Vagina (tissue), 2 donors: ENCODE results near the gene REXO1.

Experiments
- POLR2A ChIP-seq, 2 donors: fragments of 450-650 bp; IDR thresholded peaks; one replicate each; pipeline ENCODE4 v1.6.1; 2017; ENCODE audit warnings: antibody characterized with exemption in 2 of 2, mild to moderate bottlenecking in 2 of 2, moderate library complexity in 2 of 2
- TF ChIP-seq, protein P1 (sequence below), 3 experiments: fragments of 450-650 bp in 2 of 3; fragments of 200-600 bp in 1 of 3; sonication (generic) in 1 of 3; IDR thresholded peaks; one replicate each; pipeline ENCODE4 v1.5.1; 2017 to 2019; ENCODE audit warnings: antibody characterized with exemption in 3 of 3, mild to moderate bottlenecking in 2 of 3, moderate library complexity in 2 of 3

DNA sequence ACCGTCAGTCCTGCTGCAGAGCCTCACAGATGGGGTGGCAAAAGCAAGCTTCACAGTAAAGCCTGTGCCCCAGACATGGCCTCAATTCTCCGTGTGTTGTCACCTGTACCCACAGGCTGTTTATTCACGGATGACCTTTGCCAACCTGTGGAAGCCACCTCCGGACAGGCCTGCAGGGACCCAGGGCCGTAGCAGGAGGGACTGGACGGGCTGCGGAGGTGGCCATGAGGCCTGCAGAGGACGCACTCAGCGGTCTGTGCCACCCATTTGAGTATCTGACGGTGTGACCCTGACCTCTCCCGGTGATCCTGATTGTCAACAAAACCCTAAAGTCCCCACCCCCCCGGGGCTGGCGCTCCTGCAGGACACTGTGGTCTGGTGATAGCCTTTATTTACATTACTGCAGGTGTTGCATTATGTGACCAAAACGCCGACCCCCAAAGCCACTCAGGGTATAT is 22.9 kb upstream of the REXO1 start:
- TF ChIP-seq, protein P1, sequence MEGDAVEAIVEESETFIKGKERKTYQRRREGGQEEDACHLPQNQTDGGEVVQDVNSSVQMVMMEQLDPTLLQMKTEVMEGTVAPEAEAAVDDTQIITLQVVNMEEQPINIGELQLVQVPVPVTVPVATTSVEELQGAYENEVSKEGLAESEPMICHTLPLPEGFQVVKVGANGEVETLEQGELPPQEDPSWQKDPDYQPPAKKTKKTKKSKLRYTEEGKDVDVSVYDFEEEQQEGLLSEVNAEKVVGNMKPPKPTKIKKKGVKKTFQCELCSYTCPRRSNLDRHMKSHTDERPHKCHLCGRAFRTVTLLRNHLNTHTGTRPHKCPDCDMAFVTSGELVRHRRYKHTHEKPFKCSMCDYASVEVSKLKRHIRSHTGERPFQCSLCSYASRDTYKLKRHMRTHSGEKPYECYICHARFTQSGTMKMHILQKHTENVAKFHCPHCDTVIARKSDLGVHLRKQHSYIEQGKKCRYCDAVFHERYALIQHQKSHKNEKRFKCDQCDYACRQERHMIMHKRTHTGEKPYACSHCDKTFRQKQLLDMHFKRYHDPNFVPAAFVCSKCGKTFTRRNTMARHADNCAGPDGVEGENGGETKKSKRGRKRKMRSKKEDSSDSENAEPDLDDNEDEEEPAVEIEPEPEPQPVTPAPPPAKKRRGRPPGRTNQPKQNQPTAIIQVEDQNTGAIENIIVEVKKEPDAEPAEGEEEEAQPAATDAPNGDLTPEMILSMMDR (IDR thresholded peaks at IDR 0.05): no peak
- TF ChIP-seq POLR2A (IDR thresholded peaks at IDR 0.05): no peak
